Keratinocyte (primary cell): ENCODE measurements around the gene SCUBE1. TPM values are rescaled to one million over a fixed set of nuclear protein-coding genes. Genes with fewer than 3 reads are reported as not detected.

Source experiments
- DNase-seq: peaks from one replicate; pipeline ENCODE4 v3.0.0-alpha.2; 2011; ENCODE audit warnings: low read depth, missing footprints, low spot score
- FAIRE-seq: peaks from 2 replicates; lab custom pipeline; 2011; peaks lifted over from hg19 to GRCh38; lab: Jason Lieb, UNC
- H2AFZ ChIP-seq: 2 replicates; pipeline ENCODE4 v1.6.0; 2012; ENCODE audit warnings: low read length, control low read depth, inconsistent platforms; ENCODE audit not compliant: control insufficient read depth
- H3K27ac ChIP-seq: 2 replicates; pipeline ENCODE4 v1.5.1; 2011; ENCODE audit warnings: low read length; ENCODE audit not compliant: control insufficient read depth, insufficient read depth
- H3K27me3 ChIP-seq: 3 replicates; pipeline ENCODE4 v1.6.0; 2011; ENCODE audit warnings: low read length; ENCODE audit not compliant: control insufficient read depth, insufficient read depth; ENCODE audit errors: extremely low read depth
- H3K36me3 ChIP-seq, 2 experiments: 2 replicates in 1 of 2; 3 replicates in 1 of 2; pipeline ENCODE4 v1.5.1; 2011; ENCODE audit warnings: low read length in 2 of 2, mild to moderate bottlenecking in 1 of 2; ENCODE audit not compliant: control insufficient read depth in 2 of 2, insufficient read depth in 2 of 2; ENCODE audit errors: extremely low read depth in 1 of 2
- H3K4me1 ChIP-seq: 3 replicates; pipeline ENCODE4 v1.5.1; 2011; ENCODE audit warnings: low read length; ENCODE audit not compliant: control insufficient read depth, insufficient read depth; ENCODE audit errors: extremely low read depth
- H3K4me2 ChIP-seq: 3 replicates; pipeline ENCODE4 v1.6.0; 2011; ENCODE audit warnings: low read depth, low read length; ENCODE audit not compliant: control insufficient read depth, insufficient read depth; ENCODE audit errors: extremely low read depth
- H3K4me3 ChIP-seq, 3 experiments: fragments of 200-600 bp in 1 of 3; sonication (generic) in 1 of 3; 2 replicates in 2 of 3; 3 replicates in 1 of 3; pipeline ENCODE4 v1.5.1; 2011 to 2016; ENCODE audit warnings: low read length in 3 of 3, mild to moderate bottlenecking in 3 of 3, control low read depth in 2 of 3, inconsistent platforms in 1 of 3, low read depth in 1 of 3, mixed read lengths in 1 of 3, mixed run types in 1 of 3, moderate library complexity in 1 of 3; ENCODE audit not compliant: control insufficient read depth in 2 of 3, insufficient read depth in 2 of 3; ENCODE audit errors: extremely low read depth in 1 of 3
- H3K79me2 ChIP-seq: 2 replicates; pipeline ENCODE4 v1.6.0; 2012; ENCODE audit warnings: low read length; ENCODE audit not compliant: control insufficient read depth, insufficient read depth
- H3K9ac ChIP-seq: 3 replicates; pipeline ENCODE4 v1.6.0; 2011; ENCODE audit warnings: low read length; ENCODE audit not compliant: control insufficient read depth, insufficient read depth; ENCODE audit errors: extremely low read depth
- H3K9me1 ChIP-seq: 3 replicates; pipeline ENCODE4 v1.6.0; 2011; ENCODE audit warnings: low read length; ENCODE audit not compliant: control insufficient read depth, insufficient read depth; ENCODE audit errors: extremely low read depth
- H3K9me3 ChIP-seq: 2 replicates; pipeline ENCODE4 v1.5.1; 2012; ENCODE audit warnings: low read depth, low read length; ENCODE audit not compliant: control insufficient read depth
- H4K20me1 ChIP-seq: 3 replicates; pipeline ENCODE4 v1.6.0; 2011; ENCODE audit warnings: low read length; ENCODE audit not compliant: control insufficient read depth, insufficient read depth; ENCODE audit errors: extremely low read depth
- EZH2 ChIP-seq: IDR thresholded peaks from one replicate; pipeline ENCODE4 v1.6.1; 2012; ENCODE audit warnings: inconsistent platforms, mild to moderate bottlenecking, low read length, moderate library complexity
- dilution Hi-C: fragments of 300-500 bp; cut with MboI; formaldehyde crosslinking; loops from one replicate; pipeline ENCODE4 v1.7.0; 2020; ENCODE audit warnings: low sequenced_read_pairs; ENCODE audit not compliant: extremely low pct_ligation_motif_present
- polyA plus RNA-seq, 5 experiments: library from polyadenylated mRNA; depleted of rRNA in 3 of 5; stranded (reverse) in 3 of 5; stranded (forward) in 1 of 5; unstranded in 1 of 5; fragments of >200 nt; gene quantifications; 1 replicate in 1 of 5; 2 replicates in 3 of 5; 3 replicates in 1 of 5; pipeline versions ENCODE4 v1.2.1 to v1.2.3, GENCODE V29; 2011 to 2012; ENCODE audit warnings: missing spikeins in 2 of 5, low read depth in 1 of 5, low replicate concordance in 1 of 5
- TF ChIP-seq, protein P1 (sequence below), 3 experiments: IDR thresholded peaks in 1 of 3; conservative IDR thresholded peaks in 1 of 3; optimal IDR thresholded peaks in 1 of 3; 2 replicates in 2 of 3; 3 replicates in 1 of 3; pipeline versions ENCODE3 to v1.5.1; 2011; ENCODE audit warnings: low read length in 3 of 3, mild to moderate bottlenecking in 3 of 3, moderate library complexity in 2 of 3, control low read depth in 1 of 3, inconsistent platforms in 1 of 3; ENCODE audit not compliant: insufficient read depth in 2 of 3; ENCODE audit errors: extremely low read depth in 1 of 3

The SCUBE1 gene
- polyA plus RNA-seq, 1 donor (not counting 4 experiments of a cell fraction or from before 2014, with no cell fraction given): not detected

DNA sequence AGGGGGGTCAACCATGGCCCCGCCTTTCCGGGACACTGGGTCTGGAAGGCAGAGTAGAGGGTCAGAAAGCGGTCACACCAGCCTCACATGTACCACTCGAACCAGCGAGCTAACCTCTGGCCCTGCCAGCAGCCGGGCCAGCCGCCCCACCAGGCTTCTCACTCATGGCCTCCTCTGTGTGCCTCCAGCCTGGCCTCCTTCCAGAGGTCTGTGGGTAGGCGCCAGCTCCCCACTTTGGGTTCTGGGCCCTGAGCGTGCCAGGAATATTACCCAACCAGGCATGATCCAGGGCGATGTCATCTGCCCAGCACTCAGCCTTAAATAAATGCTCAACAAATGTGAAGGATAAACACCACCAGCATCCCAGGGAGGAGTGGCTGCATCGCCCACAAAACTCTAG is 5.8 kb downstream of the SCUBE1 start:
- no peaks in the 10 kb centered on the region for H4K20me1 ChIP-seq
- peaks cover 32% of the 10 kb centered on the region for H3K27me3 ChIP-seq
- dilution Hi-C loops: no loop called here
- FAIRE-seq (no peak), DNase-seq (no peak)
- H3K9me3 ChIP-seq: no peaks in the 10 kb centered on the region
- TF ChIP-seq, protein P1, sequence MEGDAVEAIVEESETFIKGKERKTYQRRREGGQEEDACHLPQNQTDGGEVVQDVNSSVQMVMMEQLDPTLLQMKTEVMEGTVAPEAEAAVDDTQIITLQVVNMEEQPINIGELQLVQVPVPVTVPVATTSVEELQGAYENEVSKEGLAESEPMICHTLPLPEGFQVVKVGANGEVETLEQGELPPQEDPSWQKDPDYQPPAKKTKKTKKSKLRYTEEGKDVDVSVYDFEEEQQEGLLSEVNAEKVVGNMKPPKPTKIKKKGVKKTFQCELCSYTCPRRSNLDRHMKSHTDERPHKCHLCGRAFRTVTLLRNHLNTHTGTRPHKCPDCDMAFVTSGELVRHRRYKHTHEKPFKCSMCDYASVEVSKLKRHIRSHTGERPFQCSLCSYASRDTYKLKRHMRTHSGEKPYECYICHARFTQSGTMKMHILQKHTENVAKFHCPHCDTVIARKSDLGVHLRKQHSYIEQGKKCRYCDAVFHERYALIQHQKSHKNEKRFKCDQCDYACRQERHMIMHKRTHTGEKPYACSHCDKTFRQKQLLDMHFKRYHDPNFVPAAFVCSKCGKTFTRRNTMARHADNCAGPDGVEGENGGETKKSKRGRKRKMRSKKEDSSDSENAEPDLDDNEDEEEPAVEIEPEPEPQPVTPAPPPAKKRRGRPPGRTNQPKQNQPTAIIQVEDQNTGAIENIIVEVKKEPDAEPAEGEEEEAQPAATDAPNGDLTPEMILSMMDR (optimal IDR thresholded peaks at IDR 0.05 in 1 of 3, IDR thresholded peaks at IDR 0.05 in 1 of 3, conservative IDR thresholded peaks at IDR 0.05 in 1 of 3; ENCODE audit: extremely low read depth in 1 of 3, insufficient read depth in 2 of 3, low read length in 3 of 3): no peak
- no peak for TF ChIP-seq EZH2
- no peak overlapping the region for H3K4me3 ChIP-seq
- H3K27ac ChIP-seq: no peak overlapping the region
- no peaks in the 10 kb centered on the region for H3K9me1 ChIP-seq
- H3K79me2 ChIP-seq: no peaks in the 10 kb centered on the region
- no peak overlapping the region for H2AFZ ChIP-seq
- no peaks in the 10 kb centered on the region for H3K4me1 ChIP-seq
- no peaks in the 10 kb centered on the region for H3K36me3 ChIP-seq
- H3K9ac ChIP-seq: no peak overlapping the region
- H3K4me2 ChIP-seq: no peak overlapping the region

DNA sequence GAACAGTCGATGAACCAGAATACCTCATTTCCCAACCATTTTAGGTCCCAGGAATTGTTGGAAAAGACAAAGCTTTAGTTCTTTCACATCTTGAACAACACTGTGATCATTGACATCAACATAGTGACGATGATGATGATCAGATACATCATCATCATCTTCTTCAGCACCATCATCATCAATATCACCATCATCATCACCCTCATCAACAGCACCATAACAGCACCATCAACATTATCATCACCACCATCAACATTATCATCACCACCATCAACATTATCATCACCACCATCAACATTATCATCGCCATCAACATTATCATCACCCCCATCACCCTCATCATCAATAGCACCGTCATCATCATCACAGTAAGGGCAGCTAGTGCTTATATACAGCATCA is 8.8 kb downstream of the SCUBE1 start:
- Histone ChIP-seq H3K79me2 (no peaks in the 10 kb centered on the region), H3K9me3 (no peaks in the 10 kb centered on the region), H3K27me3 (peaks cover 6% of the 10 kb centered on the region), H4K20me1 (no peaks in the 10 kb centered on the region), H3K9ac (no peak overlapping the region), H3K27ac (no peak overlapping the region), H3K4me1 (no peaks in the 10 kb centered on the region), H3K36me3 (no peaks in the 10 kb centered on the region), H3K4me3 (no peak overlapping the region), H2AFZ (no peak overlapping the region), H3K4me2 (no peak overlapping the region), H3K9me1 (no peaks in the 10 kb centered on the region)
- TF ChIP-seq EZH2: no peak
- TF ChIP-seq, protein P1 (optimal IDR thresholded peaks at IDR 0.05 in 1 of 3, IDR thresholded peaks at IDR 0.05 in 1 of 3, conservative IDR thresholded peaks at IDR 0.05 in 1 of 3; ENCODE audit: extremely low read depth in 1 of 3, insufficient read depth in 2 of 3, low read length in 3 of 3): no peak
- DNase-seq: no peak
- FAIRE-seq: no peak
- dilution Hi-C loops: no loop called here
